NCI-H510A (cell line): ENCODE measurements around the gene STAB1.

Experiments used
- DNase-seq: peaks from one replicate; lab custom pipeline; 2025; lab: John Stamatoyannopoulos, UW

The STAB1 gene

GRCh38 chr3:52458031-52458760, 36.9 kb upstream of the STAB1 start:
- no peak for DNase-seq

- no peak for DNase-seq
Observed at GRCh38 chr3:52458770-52459545, 36.2 kb upstream of the STAB1 start.

GRCh38 chr3:52461874-52462273, 33.3 kb upstream of the STAB1 start:
- no peak for DNase-seq

GRCh38 chr3:52463416-52463815, 31.7 kb upstream of the STAB1 start:
- no peak for DNase-seq

GRCh38 chr3:52468336-52468735, 26.8 kb upstream of the STAB1 start:
- DNase-seq = no peak

GRCh38 chr3:52469001-52469400, 26.1 kb upstream of the STAB1 start:
- DNase-seq = no peak

GRCh38 chr3:52470920-52471319, 24.2 kb upstream of the STAB1 start:
- no peak for DNase-seq

- no peak for DNase-seq
Observed at GRCh38 chr3:52471371-52472238, 23.5 kb upstream of the STAB1 start.

- no peak for DNase-seq
Observed at GRCh38 chr3:52472239-52473000, 22.7 kb upstream of the STAB1 start.

- no peak for DNase-seq
Observed at GRCh38 chr3:52473026-52473425, 22.1 kb upstream of the STAB1 start.

GRCh38 chr3:52477076-52477795, 17.9 kb upstream of the STAB1 start:
- no peak for DNase-seq

- DNase-seq = no peak
Observed at GRCh38 chr3:52477796-52478095, 17.4 kb upstream of the STAB1 start.

- DNase-seq = no peak
Observed at GRCh38 chr3:52479037-52479876, 15.9 kb upstream of the STAB1 start.

- DNase-seq = no peak
Observed at GRCh38 chr3:52479877-52480575, 15.1 kb upstream of the STAB1 start.

GRCh38 chr3:52480768-52481715, 14.1 kb upstream of the STAB1 start:
- DNase-seq = no peak

- no peak for DNase-seq
Observed at GRCh38 chr3:52481819-52482521, 13.2 kb upstream of the STAB1 start.

GRCh38 chr3:52483081-52483480, 12.1 kb upstream of the STAB1 start:
- no peak for DNase-seq
